Lower leg skin (tissue), 3 donors: ENCODE data around the gene KRT14.
"Not testable (repeated sequence)": the region's sequence is repeated elsewhere in the genome, so short reads cannot be mapped to it uniquely, and the experiment has no call there.

Source experiments
- CTCF ChIP-seq, 3 donors: fragments of 450-650 bp; IDR thresholded peaks; one replicate each; pipeline ENCODE4 v1.5.1; 2016; ENCODE audit warnings: antibody characterized with exemption in 3 of 3, mild to moderate bottlenecking in 3 of 3, moderate library complexity in 2 of 3
- POLR2A ChIP-seq, 2 donors: fragments of 450-650 bp; IDR thresholded peaks; one replicate each; pipeline ENCODE4 v1.6.1; 2016 to 2017; ENCODE audit warnings: antibody characterized with exemption in 2 of 2, mild to moderate bottlenecking in 1 of 2, moderate library complexity in 1 of 2

GRCh38 chr17:41610061-41610517 lies 23.4 kb upstream of the KRT14 start:
- TF ChIP-seq CTCF, POLR2A (IDR thresholded peaks at IDR 0.05): not testable (repeated sequence)
